Left lobe of liver (tissue), 2 donors: ENCODE data around the gene CA10. TPM values are rescaled to one million over a fixed set of nuclear protein-coding genes. Genes with fewer than 3 reads are reported as not detected.
A peak's percentile ranks its signal among the peaks of the same experiment; 100 is the strongest.

Experiments used
- ATAC-seq: fragments of 200-7000 bp; cut with Tn5 transposase; one replicate; pipeline ENCODE4 v1.9.1; 2020; ENCODE audit warnings: mild to moderate bottlenecking, moderate library complexity
- DNase-seq: peaks from one replicate; pipeline ENCODE4 v3.0.0-alpha.2; 2020; ENCODE audit warnings: low spot score
- total RNA-seq: library from RNA; stranded (reverse); gene quantifications from one replicate; pipeline ENCODE4 v1.2.1, GENCODE V29; 2021
- donor health status: DM: no; HTN: no; CAD: no; lungs with moderate emphysema.
- donor health status: DM: no; HTN: yes; CAD: no.

The CA10 gene
- total RNA-seq, 1 donor from 2014 or later: not detected

DNA sequence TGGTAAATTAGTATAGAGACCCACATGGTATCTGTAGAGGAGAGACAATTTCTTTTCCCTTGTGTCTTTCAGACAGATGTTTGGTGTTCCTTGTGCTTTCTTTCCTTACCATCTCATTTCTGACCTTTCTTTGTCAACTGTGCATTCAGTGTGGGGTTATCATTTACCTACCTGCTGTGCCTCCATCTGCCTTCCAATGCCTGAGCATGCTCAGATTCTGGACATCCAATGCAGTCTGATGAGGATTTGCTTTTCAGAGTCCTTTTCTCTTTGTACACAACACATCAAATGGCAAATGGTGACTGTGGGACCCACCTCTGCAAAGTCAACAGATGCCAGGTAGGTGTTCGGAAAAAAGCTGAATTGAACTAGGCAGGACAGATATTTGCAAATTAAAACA lies 364.8 kb downstream of the CA10 start:
- no peak for ATAC-seq
- DNase-seq: no peak

DNA sequence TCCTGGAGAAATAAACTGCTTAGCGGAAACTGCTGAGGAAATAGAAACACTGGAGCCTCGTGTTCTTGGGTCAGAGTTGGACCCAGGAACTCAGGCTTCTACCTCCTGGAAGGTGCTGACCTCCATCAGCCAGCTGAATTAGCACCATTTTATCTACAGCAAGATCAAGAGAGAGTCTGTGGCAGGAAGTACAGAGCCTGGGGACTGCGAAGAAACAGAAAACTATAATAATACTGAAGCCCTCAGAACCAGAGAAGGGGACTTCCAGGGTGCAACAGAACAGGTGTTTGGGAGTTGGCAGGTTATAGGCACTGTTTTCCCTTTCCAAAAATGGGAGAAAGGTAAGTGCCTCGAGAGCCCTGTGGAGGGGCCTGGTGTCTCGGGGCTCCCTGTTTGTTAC lies 379.7 kb downstream of the CA10 start:
- ATAC-seq (no peak), DNase-seq (no peak)

DNA sequence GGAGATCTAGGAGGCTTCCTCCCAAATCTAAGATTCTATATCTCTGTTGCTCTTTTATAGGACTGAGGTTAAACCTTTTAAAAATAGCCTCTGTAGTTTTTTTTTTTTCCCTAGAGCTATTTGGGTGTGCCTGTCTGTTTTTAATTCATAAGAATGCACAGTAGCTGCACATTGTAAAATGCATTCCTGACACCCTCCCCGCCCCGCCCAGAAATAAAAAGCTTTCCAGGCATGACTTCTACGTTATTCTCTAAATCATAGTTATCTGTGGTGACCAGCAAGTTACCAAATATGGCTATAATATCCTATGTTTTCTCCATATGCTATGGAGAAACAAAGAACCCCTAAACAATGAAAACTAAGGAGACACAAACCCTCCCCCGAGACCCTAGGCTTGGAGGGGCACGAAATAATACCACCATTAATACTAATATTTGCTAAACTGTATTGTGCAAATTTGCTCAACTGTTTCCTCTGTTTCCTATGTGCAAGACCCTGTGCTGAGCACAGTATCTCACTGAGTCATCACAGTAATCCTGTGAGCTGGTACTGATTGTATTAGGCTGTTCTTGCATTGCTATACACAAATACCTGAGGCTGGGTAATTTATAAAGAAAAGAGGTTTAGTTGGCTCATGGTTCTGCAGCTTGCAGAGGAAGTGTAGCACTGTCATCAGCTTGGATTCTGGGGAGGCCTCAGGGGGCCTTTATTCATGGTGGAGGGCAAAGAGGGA lies 388.3 kb downstream of the CA10 start:
- ATAC-seq (no peak), DNase-seq (no peak)

DNA sequence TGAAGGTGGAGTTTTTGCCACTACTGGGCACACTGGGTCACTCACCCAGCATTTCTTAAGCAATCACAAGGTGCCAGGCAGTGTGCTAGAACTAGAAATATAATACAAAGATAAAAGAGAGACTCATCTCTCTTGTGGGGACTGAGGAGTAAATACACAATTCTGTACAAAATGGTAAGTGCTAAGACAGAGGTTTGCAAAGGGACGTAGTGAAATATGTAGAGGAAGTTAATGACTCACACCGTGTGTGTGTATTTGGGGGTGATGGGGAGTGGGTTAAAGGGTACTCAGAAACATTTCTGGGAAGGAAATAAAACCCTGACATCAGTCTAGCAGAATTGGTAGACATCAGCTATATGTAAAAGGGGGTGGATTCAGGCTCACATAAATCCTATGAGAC lies 389.3 kb downstream of the CA10 start:
- ATAC-seq: no peak

DNA sequence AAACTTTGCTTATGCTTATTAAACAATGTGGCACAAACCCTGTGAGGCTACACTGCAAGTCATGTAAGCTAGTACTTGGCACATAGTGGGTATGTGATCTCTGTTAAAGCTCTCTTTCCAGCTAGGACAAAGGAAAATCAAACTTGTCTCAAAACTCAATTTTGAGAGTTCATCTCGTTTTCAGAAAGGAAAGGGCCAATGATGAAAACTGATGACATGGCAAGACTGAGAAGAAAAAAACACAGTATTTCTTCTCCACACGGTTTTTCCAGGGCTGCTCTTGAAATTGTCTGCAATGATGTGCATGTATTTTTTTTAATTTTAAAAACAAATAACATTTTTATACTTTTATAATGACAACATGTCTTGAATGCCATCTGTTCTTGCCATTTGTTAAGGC lies 389.8 kb downstream of the CA10 start:
- DNase-seq (no peak), ATAC-seq (no peak)

More for the DNA sequence above, 389.3 kb downstream of the CA10 start:
- DNase-seq: no peak

DNA sequence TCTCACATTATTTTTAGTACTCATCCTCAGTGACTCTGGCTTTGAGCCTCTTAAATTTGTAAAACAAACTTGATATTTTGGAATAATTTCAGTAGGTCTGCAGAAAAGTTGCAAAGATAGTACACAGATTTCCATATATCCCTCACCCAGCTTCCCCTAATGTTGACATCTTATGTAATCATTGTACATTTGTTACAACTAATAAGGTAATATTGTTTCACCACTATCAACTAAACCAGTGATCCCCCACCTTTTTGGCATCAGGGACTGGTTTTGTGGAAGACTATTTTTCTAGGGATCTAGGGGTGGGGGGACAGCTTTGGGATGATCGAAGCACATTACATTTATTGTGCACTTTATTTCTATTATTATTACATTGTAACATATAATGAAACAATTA lies 391.2 kb downstream of the CA10 start:
- ATAC-seq: no peak

DNA sequence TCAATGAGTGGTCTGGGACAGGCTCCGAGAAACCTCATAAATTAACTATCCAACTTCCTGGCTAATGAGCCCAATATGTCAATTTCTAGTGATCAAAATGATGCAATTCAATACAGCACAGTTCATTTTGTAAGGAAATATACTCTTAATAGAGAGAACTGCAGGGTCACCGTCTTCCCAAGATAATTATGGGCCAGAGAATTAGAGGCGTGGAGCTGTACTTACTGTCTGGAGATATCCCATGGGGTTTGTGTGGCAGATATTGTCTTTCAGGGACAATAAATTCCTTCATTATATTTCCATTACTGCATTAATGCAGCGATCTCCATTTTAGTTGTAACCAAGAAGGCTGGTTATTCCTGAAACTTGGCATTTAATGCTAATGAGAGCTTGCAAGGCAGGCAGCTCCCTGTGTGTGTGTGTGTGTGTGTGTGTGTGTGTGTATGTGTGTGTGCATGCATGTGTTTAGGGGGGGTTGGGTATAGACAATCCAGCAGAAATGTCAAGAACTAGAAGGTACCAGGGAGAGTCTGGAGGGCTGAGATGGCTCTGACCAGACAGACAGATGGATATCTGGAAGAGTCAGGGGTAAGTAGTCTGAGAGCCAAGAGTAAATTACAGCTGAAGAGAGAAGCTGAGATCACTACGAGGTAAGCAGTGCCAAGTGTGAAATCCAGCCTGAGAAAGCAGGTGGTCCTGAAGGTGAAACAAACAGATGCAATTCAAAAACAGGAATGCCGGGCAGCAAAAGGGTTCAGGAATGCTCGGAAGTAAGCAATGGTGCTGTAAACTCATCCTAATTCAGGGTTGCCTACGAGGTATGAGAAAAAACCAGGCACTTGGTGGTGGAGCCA lies 393.0 kb downstream of the CA10 start:
- no peak for ATAC-seq

More for the DNA sequence above, 391.2 kb downstream of the CA10 start:
- DNase-seq: no peak

DNA sequence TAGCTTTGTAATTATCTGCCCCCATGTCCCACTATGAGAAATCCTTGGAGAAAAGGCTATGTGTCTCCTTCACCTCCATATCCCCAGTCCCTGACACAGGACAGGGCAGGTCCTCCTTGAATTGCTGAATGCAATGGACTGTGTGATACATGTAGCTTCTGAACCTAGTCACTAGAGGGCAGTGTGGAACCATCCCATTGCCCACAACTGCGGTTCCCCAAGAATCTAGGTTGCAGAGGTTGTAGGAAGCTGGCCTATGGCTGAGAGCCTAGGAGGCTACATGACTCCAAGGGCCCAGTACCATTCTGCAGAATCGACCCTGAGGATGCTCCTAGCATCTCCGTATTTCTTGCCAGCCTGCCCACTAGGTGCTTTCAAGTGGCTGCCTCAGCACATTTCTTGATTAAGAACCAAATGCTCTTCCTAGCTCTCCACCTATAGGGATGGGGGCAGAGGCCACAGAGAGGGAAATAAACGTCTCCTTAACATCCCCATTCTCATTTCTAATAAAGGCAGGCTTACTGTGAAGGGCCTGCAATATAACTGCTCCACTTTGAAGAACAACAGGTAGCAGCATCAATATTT lies 394.0 kb downstream of the CA10 start:
- DNase-seq (peak; percentile 50), ATAC-seq (peak; percentile 98)

More for the DNA sequence above, 393.0 kb downstream of the CA10 start:
- no peak for DNase-seq

DNA sequence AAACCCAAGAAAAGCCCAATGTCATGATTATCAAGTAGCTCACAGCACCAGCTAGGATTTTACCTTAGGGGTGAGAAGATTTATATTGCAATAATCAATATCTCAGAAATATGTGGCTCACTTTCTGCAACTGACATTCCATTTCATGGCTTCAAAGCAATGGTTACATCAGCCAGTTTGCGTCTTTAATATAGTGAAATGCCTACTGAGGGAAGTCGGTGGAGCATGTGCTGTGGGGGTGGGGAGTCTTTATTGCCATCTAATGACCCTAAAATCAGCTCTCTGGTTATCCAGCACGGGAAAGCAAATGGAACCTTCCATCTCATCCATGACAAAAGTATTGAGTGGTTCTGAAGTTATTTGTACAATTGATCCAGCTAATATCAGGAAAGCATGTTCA lies 395.5 kb downstream of the CA10 start:
- no peak for DNase-seq
- ATAC-seq: no peak

DNA sequence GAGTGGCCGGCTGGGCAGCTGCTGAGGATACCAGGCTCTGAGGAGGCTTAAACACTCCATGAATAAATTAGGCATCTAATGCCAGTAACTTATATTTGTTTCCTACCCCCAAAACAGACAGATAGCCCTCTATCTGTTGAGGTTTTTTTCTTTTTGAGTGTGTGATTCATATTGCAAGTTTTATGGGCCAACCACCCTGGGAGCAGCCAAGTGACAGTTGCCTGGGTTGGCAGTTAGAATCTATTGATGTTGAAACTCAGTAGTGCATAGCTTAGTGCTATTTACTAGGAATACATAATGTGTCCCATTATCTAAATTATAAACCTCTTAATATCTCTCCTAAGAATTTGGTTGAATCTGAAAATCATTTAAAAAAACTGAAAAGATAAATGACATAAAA lies 397.4 kb downstream of the CA10 start:
- ATAC-seq: no peak
- no peak for DNase-seq

DNA sequence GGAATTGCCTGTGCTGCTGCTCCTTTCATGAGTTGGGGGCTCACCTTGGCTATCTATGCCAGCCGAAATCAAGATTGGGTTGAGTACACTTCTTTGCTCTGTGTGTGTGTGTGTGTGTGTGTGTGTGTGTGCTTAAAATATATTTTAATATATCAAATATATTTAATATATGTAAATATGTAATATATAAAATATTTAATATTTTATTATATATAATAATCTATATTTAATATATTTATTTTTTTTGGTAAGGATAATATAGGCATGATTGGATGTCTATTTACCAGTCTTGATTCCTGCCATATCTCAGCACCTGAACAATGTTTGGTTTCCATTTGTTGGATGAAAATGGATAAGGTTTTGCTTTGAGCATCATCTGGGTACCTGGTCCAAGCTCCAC lies 399.3 kb downstream of the CA10 start:
- ATAC-seq (no peak), DNase-seq (no peak)

DNA sequence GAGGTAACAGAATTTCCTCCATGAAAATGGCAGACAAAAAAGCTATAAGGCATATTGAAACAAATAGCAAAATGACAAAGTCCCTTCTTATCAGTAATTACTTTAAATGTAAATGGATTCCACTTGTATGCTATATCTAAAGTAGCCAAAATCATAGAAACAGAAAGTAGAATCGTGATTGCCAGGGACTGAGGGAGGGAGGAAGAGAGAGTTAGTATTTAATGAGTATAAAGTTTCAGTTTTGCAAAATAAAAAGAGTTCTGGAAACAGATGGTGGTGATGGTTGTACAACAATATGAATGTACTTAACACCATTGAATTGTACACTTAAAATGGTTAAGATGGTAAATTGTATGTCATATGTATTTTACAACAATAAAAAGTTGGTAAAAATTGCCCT lies 407.4 kb downstream of the CA10 start:
- DNase-seq: no peak
- no peak for ATAC-seq

DNA sequence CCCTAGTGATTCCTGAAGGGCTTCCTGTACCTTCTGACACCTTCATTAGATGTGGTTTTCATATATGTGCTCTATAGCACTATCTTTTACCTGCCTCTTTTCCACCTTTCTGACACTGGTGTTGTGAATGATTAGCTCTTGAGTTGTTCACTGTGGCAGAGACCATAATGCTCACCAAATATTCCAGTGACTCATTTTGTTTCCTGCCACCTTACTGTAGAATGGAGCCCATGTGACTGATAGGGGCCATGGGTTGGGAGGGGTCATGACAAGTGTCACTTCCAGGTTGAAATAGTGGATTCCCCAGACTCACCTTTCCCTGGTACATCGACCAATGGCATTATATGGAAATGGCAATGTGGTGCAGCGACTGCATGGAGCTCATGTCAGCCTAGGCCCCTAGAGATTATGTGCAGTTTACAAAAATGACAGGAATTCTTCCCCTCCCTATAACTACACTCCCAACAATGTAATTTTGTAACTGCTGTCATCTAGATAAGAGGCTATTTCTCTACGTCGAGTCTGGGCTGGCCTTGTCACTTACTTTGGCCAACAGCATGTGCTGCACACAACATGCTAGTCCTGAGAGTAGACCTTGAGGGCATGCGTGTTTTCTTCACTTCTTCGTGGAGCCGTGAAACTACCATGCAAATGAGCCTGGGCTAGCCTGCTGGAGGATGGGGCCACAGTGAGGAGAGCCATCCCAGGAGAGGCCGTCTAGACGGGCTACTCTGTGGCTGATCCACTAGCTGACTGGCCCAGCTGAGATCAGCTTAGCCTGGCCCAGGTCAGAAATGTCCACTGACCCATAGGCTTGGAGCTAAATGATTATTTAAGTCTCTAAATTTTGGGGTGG lies 409.5 kb downstream of the CA10 start:
- ATAC-seq (no peak), DNase-seq (no peak)

DNA sequence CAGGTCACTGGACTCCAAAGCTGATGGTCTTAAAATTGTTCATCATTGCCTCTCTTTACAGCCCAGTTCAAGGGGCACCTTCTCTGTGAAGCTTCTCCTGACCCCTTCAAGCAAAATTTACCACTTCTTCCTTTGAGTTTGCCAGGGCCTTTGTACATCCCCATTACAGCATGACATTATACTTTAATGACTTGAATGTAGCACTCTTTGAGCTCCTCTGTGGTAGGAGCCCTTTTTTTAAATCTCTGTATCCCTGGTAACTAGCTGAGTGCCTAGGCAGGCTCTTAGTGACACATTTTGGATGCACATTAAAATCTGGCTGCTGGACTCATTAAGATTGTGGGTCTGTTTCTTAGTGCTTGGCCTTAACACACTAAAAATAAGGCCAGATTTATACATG lies 412.1 kb downstream of the CA10 start:
- no peak for ATAC-seq

DNA sequence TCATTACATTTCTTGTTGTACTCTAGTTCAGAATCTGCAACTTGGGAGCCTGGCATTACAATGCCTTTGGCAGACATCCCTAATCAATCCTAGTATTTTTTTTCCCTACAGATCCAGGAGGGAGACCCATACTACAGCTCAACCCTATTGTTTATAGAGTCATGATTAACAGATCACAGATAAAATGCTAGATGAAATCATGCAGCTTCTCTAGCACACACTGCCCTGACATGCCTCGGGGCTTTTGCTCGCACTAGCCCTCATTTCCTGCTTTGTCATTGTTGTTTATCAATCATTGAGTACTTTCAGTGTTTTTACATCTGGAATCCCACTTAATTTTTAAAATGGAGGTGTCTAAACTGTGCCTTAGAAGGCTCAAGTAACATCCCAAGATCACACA lies 412.5 kb downstream of the CA10 start:
- ATAC-seq (no peak), DNase-seq (no peak)

More for the DNA sequence above, 412.1 kb downstream of the CA10 start:
- DNase-seq: no peak

DNA sequence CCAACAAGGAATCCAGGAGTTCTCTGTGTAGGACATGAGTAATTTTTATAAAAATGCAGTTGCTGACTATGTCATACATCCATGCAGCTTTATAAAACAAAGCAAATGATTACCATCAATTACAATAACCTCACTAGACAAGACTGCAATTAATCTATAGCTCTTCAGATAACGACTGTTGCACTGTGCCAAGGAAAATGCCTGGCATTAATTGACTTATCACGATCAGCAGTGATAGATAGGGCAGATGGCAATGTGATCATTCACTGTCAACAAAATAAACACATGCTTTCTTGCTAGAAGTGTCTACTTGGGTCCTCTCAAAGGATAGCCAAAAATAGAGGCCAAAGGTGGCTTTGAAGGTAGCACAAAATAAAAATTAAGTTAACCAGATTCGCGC lies 415.0 kb downstream of the CA10 start:
- ATAC-seq (no peak), DNase-seq (no peak)

DNA sequence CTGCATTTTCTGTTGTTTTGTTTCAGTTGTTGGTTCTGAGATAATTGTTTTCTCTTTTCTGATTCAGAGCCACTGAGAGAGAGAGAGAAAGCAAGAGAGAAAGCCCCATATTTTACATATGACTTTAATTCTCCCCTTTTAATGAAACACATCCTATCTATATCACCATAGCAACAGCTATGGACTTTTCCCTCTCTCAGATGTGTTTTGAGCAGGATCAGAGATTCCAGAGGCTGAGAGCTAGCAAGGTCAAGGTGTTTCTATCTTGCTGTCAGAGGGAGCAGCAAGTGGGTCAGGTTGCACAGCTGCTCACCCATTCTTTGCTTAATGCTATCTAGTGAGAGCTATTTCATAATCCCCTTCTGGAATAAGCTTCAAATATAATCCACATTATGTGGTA lies 415.9 kb downstream of the CA10 start:
- ATAC-seq (no peak), DNase-seq (no peak)

DNA sequence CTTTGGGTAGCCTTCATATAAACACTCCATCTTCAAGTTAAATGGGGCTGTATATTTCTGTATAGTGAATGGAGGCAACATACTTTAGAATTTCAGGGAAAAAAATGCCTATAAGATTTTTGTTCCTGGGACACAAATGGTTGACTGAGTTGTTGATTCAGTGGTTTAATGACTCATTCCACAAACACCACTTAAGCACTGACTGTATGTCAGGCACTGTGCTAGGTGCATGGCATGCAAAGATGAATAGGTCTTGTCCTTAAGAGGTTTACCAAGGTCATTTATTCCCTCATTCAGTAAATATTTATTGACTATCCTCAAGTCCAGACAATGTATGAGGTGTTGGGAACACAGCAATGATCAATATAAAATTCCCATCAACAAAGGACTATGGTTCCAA lies 417.1 kb downstream of the CA10 start:
- ATAC-seq (no peak), DNase-seq (no peak)

DNA sequence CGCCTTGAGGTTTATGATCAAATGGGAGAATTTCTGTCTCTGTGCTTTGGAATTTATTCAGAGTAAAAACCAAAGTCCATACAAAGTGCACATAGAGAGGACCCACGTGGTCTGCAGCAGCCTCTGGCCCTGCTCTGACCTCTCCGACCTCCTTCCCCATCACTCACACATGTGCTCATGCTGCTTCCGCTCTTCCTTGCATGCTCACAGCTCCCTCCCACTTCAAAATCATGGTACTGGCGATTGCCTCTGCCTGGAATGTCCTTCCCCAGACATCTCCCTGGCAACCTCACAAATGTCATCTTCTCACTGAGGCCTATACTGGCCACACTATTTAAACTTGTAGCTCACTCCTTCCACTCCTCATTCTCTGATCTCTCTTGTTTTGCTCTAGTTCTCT lies 418.0 kb downstream of the CA10 start:
- ATAC-seq (no peak), DNase-seq (no peak)

DNA sequence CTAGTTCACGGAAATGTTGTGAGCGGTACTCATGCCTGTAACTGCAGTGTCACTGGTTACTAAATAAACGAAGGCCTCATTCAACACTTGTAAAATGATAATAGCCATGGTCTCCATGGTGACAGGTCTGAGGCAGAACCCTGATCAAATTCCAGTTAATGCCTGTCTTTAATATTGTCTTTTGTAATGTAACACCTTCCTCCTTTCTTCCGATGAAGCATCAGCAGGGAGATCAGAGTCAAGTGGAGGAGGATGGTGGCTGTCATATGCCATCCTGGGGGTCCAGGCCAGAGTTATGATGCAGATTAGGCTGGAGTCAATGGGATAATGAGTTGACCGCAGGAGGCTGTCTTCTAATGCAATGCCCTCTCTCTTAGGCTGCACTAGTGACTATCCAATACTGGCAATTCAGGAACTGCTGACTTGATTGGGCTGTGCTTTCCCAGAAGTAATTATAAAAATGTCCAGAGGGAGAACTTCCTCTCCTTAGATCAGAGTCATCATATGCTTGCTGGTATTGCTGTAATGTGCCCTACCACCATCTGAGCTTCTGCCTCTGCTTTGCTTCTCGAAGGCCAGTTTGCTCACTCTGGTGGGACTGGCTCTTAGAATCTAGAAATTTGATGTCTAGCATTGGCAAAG lies 419.1 kb downstream of the CA10 start:
- DNase-seq: no peak
- no peak for ATAC-seq

DNA sequence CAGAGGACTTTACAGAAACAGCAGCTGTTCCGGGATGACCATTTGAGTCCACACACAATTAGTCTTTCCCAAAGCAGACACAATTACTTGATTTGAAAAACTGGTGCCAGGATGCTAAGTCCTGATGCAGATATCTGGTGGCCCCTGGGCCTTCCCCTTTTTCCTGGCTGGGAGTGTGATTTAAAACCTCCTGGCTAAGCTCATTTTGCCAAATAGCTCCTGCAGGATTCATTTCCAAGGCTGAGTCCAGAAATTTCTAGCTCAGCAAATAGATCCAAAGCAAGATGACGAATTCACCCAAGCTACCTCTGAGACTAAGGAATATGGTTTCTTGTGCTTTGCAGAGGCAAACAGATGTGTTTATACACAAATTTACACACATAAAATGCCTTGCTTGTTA lies 422.2 kb downstream of the CA10 start:
- ATAC-seq: no peak

More for the DNA sequence above, 422.2 kb downstream of the CA10 start:
- DNase-seq: no peak
